Lung (tissue), 12 donors: Measurements from ENCODE around the gene PPP2R5C. TPM values are rescaled to one million over a fixed set of nuclear protein-coding genes. Genes with fewer than 3 reads are reported as not detected.

Experiments used
- ATAC-seq: fragments of 200-7000 bp; cut with Tn5 transposase; one replicate; pipeline ENCODE4 v1.9.1; 2020; ENCODE audit warnings: moderate number of reproducible peaks; ENCODE audit not compliant: insufficient read depth, low FRiP score
- DNase-seq, 3 donors: peaks; one replicate each; pipeline ENCODE4 v3.0.0-alpha.2; 2013 to 2017
- H3K27ac ChIP-seq, 2 donors: one replicate each; pipeline ENCODE4 v1.5.1; 2013; ENCODE audit warnings: mild to moderate bottlenecking in 2 of 2, moderate library complexity in 2 of 2, control low read depth in 1 of 2, inconsistent platforms in 1 of 2, low read depth in 1 of 2, low read length in 1 of 2
- H3K27me3 ChIP-seq, 3 donors: one replicate each; pipeline ENCODE4 v1.5.1; 2013; ENCODE audit warnings: low read length in 2 of 3; ENCODE audit not compliant: control insufficient read depth in 3 of 3, insufficient read depth in 3 of 3
- H3K36me3 ChIP-seq, 4 donors: one replicate each; pipeline ENCODE4 v1.5.1; 2013; ENCODE audit warnings: low read length in 4 of 4, mild to moderate bottlenecking in 1 of 4, moderate library complexity in 1 of 4; ENCODE audit not compliant: control insufficient read depth in 4 of 4, insufficient read depth in 4 of 4
- H3K4me1 ChIP-seq, 5 donors: one replicate each; pipeline ENCODE4 v1.5.1; 2013; ENCODE audit warnings: low read length in 5 of 5, mild to moderate bottlenecking in 2 of 5, moderate library complexity in 1 of 5; ENCODE audit not compliant: control insufficient read depth in 5 of 5, insufficient read depth in 5 of 5
- H3K4me3 ChIP-seq: one replicate; pipeline ENCODE4 v1.5.1; 2013; ENCODE audit warnings: mild to moderate bottlenecking, control low read depth, moderate library complexity
- H3K9ac ChIP-seq, 2 donors: one replicate each; pipeline ENCODE4 v1.5.1; 2013; ENCODE audit warnings: low read length in 2 of 2, control low read depth in 1 of 2; ENCODE audit not compliant: insufficient read depth in 1 of 2
- H3K9me3 ChIP-seq, 4 donors: one replicate each; pipeline ENCODE4 v1.5.1; 2013; ENCODE audit warnings: low read length in 3 of 4, mild to moderate bottlenecking in 1 of 4, moderate library complexity in 1 of 4; ENCODE audit not compliant: control insufficient read depth in 4 of 4, insufficient read depth in 3 of 4
- WGBS, 2 donors: extraction: QIAGEN DNeasy Blood & Tissue Kit; methylation state at CpG; one replicate each; pipeline ENCODE4 v1.1.7; 2013; 5-methylcytosine and 5-hydroxymethylcytosine counted together
- polyA plus RNA-seq, 2 donors: library from polyadenylated mRNA; stranded (reverse); fragments of 200-250 nt; gene quantifications; one replicate each; pipeline ENCODE4 v1.2.1, GENCODE V29; 2013
- total RNA-seq, 2 donors: library from RNA; depleted of rRNA in 1 of 2; stranded (reverse); fragments of >200 nt in 1 of 2; gene quantifications; one replicate each; pipeline ENCODE4 v1.2.1, GENCODE V29; 2014 to 2021
- TF ChIP-seq, protein P1 (sequence below): IDR thresholded peaks from 2 replicates; pipeline ENCODE4 v1.5.1; 2012; ENCODE audit warnings: mild to moderate bottlenecking; ENCODE audit errors: control extremely low read depth, extremely low read depth
- donor health status: control.
- donor health status: control.
- donor health status: Bipolar disorder and iron deficiency.
- donor health status: healthy.
- donor health status: DM: yes; HTN: yes; CAD: no.

PPP2R5C gene
- total and polyA plus RNA-seq, 4 donors: 66.6 to 180 (median 126) TPM

- H3K9ac ChIP-seq: peak overlapping the region in 1 of 2 donors; percentile 92
- TF ChIP-seq, protein P1, sequence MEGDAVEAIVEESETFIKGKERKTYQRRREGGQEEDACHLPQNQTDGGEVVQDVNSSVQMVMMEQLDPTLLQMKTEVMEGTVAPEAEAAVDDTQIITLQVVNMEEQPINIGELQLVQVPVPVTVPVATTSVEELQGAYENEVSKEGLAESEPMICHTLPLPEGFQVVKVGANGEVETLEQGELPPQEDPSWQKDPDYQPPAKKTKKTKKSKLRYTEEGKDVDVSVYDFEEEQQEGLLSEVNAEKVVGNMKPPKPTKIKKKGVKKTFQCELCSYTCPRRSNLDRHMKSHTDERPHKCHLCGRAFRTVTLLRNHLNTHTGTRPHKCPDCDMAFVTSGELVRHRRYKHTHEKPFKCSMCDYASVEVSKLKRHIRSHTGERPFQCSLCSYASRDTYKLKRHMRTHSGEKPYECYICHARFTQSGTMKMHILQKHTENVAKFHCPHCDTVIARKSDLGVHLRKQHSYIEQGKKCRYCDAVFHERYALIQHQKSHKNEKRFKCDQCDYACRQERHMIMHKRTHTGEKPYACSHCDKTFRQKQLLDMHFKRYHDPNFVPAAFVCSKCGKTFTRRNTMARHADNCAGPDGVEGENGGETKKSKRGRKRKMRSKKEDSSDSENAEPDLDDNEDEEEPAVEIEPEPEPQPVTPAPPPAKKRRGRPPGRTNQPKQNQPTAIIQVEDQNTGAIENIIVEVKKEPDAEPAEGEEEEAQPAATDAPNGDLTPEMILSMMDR: no peak
- peak in 2 of 3 donors; percentile 78 to 84 for DNase-seq
- no peak overlapping the region for H3K27ac ChIP-seq
- WGBS, 2 donors: 26 to 52% methylated on average over 5 of the region's 5 CpGs
- no peak for ATAC-seq
- peaks cover 0 to 2% (median 0%) of the 10 kb centered on the region in 4 donors for H3K36me3 ChIP-seq
- H3K4me3 ChIP-seq: no peak overlapping the region
- peaks cover 0 to 12% (median 4%) of the 10 kb centered on the region in 5 donors for H3K4me1 ChIP-seq
- no peaks in the 10 kb centered on the region for H3K27me3 ChIP-seq
- peaks cover 0 to 3% (median 0%) of the 10 kb centered on the region in 4 donors for H3K9me3 ChIP-seq
Measured at GRCh38 chr14:101791919-101792572, 30.5 kb downstream of the PPP2R5C start.

DNA sequence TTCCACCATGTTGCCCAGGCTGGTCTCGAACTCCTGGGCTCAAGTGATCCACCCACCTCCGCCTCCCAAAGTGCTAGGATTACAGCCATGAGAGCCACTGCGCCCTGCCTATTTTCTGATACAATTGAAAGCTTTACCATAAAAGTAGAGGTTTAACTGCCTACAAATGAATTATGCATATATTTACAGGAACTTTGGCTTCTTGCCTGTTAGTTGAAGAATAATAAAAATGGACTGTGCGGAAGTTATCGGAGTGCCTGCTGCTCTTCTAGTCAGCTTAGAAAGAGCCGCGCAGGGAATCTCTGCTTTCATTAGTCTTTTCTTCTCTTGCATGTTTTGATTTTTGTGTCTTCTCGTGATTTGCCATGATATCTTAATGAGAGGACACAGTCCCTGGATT, 34.5 kb downstream of the PPP2R5C start:
- ATAC-seq: no peak
- peaks cover 0 to 3% (median 0%) of the 10 kb centered on the region in 4 donors for H3K9me3 ChIP-seq
- H3K4me3 ChIP-seq: no peak overlapping the region
- peaks cover 0 to 3% (median 0%) of the 10 kb centered on the region in 4 donors for H3K36me3 ChIP-seq
- TF ChIP-seq, protein P1: no peak
- peaks cover 0 to 4% (median 4%) of the 10 kb centered on the region in 5 donors for H3K4me1 ChIP-seq
- H3K27me3 ChIP-seq: no peaks in the 10 kb centered on the region
- 97 to 99% methylated on average over 8 of the region's 8 CpGs for WGBS, 2 donors
- no peak overlapping the region for H3K9ac ChIP-seq
- no peak for DNase-seq
- no peak overlapping the region for H3K27ac ChIP-seq

- Histone ChIP-seq H3K4me3 (no peak overlapping the region), H3K27ac (no peak overlapping the region), H3K9me3 (peaks cover 0 to 3% (median 0%) of the 10 kb centered on the region in 4 donors), H3K4me1 (peaks cover 0 to 4% (median 4%) of the 10 kb centered on the region in 5 donors), H3K36me3 (peaks cover 0 to 3% (median 0%) of the 10 kb centered on the region in 4 donors), H3K27me3 (no peaks in the 10 kb centered on the region), H3K9ac (no peak overlapping the region)
- TF ChIP-seq, protein P1: no peak
- DNase-seq: no peak
- WGBS, 2 donors: 96% methylated on average over 10 of the region's 10 CpGs
- no peak for ATAC-seq
Measured at GRCh38 chr14:101796479-101796878, 35.0 kb downstream of the PPP2R5C start.
